ENCODE results near the gene PVALEF.

PVALEF gene

DNA sequence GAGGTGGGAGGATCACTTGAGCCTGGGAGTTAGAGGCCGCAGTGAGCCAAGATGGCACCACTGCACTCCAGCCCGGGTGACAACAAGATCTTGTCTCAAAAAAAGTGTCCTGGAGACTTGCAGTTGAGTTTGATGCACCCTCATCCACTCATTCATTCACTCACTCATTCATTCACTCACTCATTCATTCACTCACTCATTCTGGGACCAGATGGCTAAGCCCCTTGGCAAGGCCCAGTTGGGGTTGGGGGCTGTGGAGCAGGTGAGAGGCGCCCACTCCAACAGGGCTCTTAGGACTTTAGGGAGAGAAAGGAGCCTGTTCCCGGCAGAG, 1.9 kb downstream of the PVALEF start:
- DNase-seq (ENCODE audit: extremely low read depth, low read depth) = no peak
- TF ChIP-seq, protein P1, sequence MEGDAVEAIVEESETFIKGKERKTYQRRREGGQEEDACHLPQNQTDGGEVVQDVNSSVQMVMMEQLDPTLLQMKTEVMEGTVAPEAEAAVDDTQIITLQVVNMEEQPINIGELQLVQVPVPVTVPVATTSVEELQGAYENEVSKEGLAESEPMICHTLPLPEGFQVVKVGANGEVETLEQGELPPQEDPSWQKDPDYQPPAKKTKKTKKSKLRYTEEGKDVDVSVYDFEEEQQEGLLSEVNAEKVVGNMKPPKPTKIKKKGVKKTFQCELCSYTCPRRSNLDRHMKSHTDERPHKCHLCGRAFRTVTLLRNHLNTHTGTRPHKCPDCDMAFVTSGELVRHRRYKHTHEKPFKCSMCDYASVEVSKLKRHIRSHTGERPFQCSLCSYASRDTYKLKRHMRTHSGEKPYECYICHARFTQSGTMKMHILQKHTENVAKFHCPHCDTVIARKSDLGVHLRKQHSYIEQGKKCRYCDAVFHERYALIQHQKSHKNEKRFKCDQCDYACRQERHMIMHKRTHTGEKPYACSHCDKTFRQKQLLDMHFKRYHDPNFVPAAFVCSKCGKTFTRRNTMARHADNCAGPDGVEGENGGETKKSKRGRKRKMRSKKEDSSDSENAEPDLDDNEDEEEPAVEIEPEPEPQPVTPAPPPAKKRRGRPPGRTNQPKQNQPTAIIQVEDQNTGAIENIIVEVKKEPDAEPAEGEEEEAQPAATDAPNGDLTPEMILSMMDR (IDR thresholded peaks at IDR 0.05; ENCODE audit: low read depth, low read length) = no peak

GRCh38 chr17:81167638-81168037, 2.3 kb downstream of the PVALEF start:
- TF ChIP-seq, protein P1 (IDR thresholded peaks at IDR 0.05; ENCODE audit: low read depth, low read length) = no peak
- no peak for DNase-seq (ENCODE audit: extremely low read depth, low read depth)

- TF ChIP-seq, protein P1 (IDR thresholded peaks at IDR 0.05; ENCODE audit: low read depth, low read length) = no peak
- no peak for DNase-seq (ENCODE audit: extremely low read depth, low read depth)
Observed at GRCh38 chr17:81169870-81170309, 4.6 kb downstream of the PVALEF start.

GRCh38 chr17:81170727-81171494, 5.6 kb downstream of the PVALEF start:
- DNase-seq (ENCODE audit: extremely low read depth, low read depth) = no peak
- TF ChIP-seq, protein P1 (IDR thresholded peaks at IDR 0.05; ENCODE audit: low read depth, low read length) = no peak

DNA sequence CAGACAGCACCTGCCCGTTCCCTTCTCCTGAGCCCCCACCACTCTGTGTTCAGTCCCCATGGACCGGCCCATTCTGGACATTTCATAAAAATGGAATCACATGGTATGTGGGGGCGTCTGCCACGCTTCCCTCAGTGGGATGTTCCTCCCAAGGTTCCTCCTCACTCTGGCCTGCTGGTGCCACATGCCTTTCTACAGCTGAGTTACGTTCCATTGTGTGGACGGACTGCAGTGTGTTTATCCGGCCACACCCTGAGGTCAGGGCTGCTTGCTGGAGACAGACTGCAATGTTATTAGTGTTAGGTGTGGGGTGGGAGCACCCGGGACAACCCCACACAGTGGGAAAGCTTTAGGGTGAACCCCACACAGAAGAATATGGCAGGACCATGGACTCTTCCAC, 6.6 kb downstream of the PVALEF start:
- DNase-seq (ENCODE audit: extremely low read depth, low read depth) = peak; percentile 12
- TF ChIP-seq, protein P1 (IDR thresholded peaks at IDR 0.05; ENCODE audit: low read depth, low read length) = no peak

DNA sequence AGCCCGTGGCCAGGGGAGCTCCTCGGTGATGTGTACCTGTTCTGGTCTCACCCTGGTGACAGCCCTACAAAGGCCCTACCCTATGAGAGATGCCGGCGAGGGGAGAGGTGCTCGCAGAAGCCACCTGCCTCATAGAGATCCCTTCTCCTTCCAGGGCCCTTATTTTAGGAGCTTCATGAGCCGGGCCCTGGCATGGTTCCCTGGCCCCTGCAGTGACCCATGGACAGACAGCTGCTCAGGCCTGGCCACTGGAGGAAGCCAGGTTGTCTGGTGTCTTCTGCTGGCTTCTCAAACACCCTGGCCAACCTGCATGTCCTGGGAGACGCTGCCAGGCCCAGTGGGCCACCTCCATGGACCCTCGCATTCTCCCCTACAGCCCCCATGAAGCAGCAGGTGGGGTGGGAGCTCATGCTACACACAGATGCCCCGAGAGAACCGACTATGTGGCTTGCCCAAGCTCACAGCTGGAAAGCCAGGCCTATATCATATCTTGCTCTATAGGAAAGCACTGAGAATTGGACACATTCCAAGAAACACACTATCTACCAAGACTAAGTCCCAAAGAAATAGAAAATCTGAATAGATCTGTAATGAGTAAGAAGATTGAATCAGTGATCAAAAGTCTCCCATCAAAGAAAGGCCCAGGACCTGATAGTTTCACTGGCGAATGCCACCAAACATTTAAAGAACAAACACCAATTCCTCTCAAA, 7.9 kb downstream of the PVALEF start:
- TF ChIP-seq, protein P1 (IDR thresholded peaks at IDR 0.05; ENCODE audit: low read depth, low read length) = no peak
- DNase-seq (ENCODE audit: extremely low read depth, low read depth) = no peak

- peak; percentile 63 for DNase-seq (ENCODE audit: extremely low read depth, low read depth)
- TF ChIP-seq, protein P1 (IDR thresholded peaks at IDR 0.05; ENCODE audit: low read depth, low read length) = no peak
Observed at GRCh38 chr17:81173762-81174155, 8.5 kb downstream of the PVALEF start.
